OCI-LY7 (cell line): ENCODE measurements around the gene TRHDE.

ENCODE experiments used
- EZH2phosphoT487 ChIP-seq: fragments of 200-600 bp; sonication (generic); IDR thresholded peaks from 2 replicates; pipeline ENCODE4 v1.6.1; 2018; ENCODE audit warnings: low read depth, borderline replicate concordance, mild to moderate bottlenecking, mixed run types, antibody characterized with exemption, low read length, moderate library complexity, mixed read lengths
- TF ChIP-seq, protein P1 (sequence below): fragments of 200-600 bp; sonication (generic); conservative IDR thresholded peaks from 2 replicates; pipeline ENCODE4 v1.5.1; 2014; ENCODE audit warnings: mild to moderate bottlenecking, antibody characterized with exemption, low read length, moderate library complexity, mixed read lengths

DNA sequence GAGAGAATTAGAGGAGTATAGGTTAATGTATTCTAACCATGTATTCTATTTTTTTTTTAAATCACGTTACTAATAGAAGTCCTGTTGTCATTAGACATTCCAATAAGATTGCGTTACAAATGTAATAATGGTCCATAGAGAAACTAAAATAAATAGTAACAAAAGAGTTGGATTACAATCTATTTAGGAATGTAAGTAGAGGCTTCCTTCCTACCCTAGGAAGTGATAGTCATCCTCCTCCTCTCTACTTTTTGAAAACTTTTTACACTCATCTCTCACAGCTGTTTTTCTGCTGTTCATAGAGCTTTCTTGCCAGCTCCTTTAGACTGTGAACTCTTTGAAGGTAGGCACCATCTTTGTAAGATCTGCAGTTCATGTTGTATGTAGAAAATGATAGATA lies 23.6 kb downstream of the TRHDE start:
- TF ChIP-seq, protein P1, sequence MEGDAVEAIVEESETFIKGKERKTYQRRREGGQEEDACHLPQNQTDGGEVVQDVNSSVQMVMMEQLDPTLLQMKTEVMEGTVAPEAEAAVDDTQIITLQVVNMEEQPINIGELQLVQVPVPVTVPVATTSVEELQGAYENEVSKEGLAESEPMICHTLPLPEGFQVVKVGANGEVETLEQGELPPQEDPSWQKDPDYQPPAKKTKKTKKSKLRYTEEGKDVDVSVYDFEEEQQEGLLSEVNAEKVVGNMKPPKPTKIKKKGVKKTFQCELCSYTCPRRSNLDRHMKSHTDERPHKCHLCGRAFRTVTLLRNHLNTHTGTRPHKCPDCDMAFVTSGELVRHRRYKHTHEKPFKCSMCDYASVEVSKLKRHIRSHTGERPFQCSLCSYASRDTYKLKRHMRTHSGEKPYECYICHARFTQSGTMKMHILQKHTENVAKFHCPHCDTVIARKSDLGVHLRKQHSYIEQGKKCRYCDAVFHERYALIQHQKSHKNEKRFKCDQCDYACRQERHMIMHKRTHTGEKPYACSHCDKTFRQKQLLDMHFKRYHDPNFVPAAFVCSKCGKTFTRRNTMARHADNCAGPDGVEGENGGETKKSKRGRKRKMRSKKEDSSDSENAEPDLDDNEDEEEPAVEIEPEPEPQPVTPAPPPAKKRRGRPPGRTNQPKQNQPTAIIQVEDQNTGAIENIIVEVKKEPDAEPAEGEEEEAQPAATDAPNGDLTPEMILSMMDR: no peak
- TF ChIP-seq EZH2phosphoT487: no peak
